Activated T-cell treated with anti-CD3 and anti-CD28 coated beads, Interleukin-2, amount 50 U/mL, for 48 hours (primary cell): ENCODE results near the gene PLXNB1.

Experiments
- DNase-seq, 2 experiments: peaks; one replicate each; pipeline ENCODE4 v3.0.0-alpha.2; 2020

PLXNB1 gene

GRCh38 chr3:48356419-48356818 lies 73.5 kb downstream of the PLXNB1 start:
- no peak for DNase-seq

- DNase-seq: no peak
Observed at GRCh38 chr3:48353987-48354386, 75.9 kb downstream of the PLXNB1 start.
